GM19099 (cell line): ENCODE results near the gene BET1L.
A peak's percentile ranks its signal among the peaks of the same experiment; 100 is the strongest.

Experiments
- POLR2A ChIP-seq: IDR thresholded peaks from 3 replicates; pipeline ENCODE4 v1.6.1; 2011; ENCODE audit warnings: low read depth; ENCODE audit not compliant: insufficient read length; ENCODE audit errors: extremely low read depth

Gene BET1L

GRCh38 chr11:235997-236773 lies 29.0 kb upstream of the BET1L start, which contains the start of gene SIRT3:
SIRT3 (minus strand) TSS chr11:236342; CDS start chr11:236328, 14 bp downstream.
- TF ChIP-seq POLR2A = peak; percentile 80

- no peak for TF ChIP-seq POLR2A
These were observed 28.4 kb upstream of the BET1L start for GRCh38 chr11:235609-235996.

- TF ChIP-seq POLR2A = no peak
These were observed 28.0 kb upstream of the BET1L start for GRCh38 chr11:235180-235579.

GRCh38 chr11:232783-233565 lies 25.8 kb upstream of the BET1L start:
- TF ChIP-seq POLR2A = no peak

GRCh38 chr11:230431-230830 lies 23.2 kb upstream of the BET1L start:
- TF ChIP-seq POLR2A = no peak

- no peak for TF ChIP-seq POLR2A
These were observed 20.7 kb upstream of the BET1L start for GRCh38 chr11:227824-228379.

- no peak for TF ChIP-seq POLR2A
These were observed 18.7 kb upstream of the BET1L start for GRCh38 chr11:225734-226453.

- no peak for TF ChIP-seq POLR2A
These were observed 17.2 kb upstream of the BET1L start for GRCh38 chr11:224424-224823.

- TF ChIP-seq POLR2A = no peak
These were observed 16.7 kb upstream of the BET1L start for GRCh38 chr11:223884-224283.

- TF ChIP-seq POLR2A = no peak
These were observed 16.0 kb upstream of the BET1L start for GRCh38 chr11:223026-223789.

- no peak for TF ChIP-seq POLR2A
These were observed 15.0 kb upstream of the BET1L start for GRCh38 chr11:221998-222789.

- no peak for TF ChIP-seq POLR2A
These were observed 14.3 kb upstream of the BET1L start for GRCh38 chr11:221539-221938.

GRCh38 chr11:218815-219593 lies 11.8 kb upstream of the BET1L start:
- no peak for TF ChIP-seq POLR2A
